GM18909 (cell line): ENCODE results near the gene TGFBR1.

Experiments
- ATAC-seq: cut with Tn5 transposase; IDR thresholded peaks from one replicate; pipeline ENCODE4 v1.9.1; 2021; ENCODE audit warnings: mild to moderate bottlenecking; ENCODE audit not compliant: unreplicated experiment, poor library complexity

The TGFBR1 gene

DNA sequence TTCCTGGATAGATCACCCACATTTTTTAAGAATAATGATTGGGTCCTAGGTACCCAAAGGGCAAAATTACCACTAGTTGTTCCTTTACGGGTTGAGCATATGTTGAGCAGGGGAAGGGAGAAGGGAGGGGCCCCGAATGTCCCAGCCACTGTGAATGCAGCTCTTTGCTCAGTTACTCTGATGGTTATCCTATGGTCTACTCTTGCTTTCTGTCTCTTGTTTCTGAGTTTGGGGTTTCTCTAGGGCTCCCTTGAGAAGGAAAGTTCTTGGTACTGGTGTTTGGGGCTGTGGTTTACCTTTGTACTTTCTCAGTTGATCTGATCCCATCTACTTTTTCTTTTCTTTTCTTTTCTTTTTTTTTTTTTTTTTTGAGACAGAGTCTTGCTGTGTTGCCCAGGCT is 61.2 kb downstream of the TGFBR1 start:
- ATAC-seq, result no peak

DNA sequence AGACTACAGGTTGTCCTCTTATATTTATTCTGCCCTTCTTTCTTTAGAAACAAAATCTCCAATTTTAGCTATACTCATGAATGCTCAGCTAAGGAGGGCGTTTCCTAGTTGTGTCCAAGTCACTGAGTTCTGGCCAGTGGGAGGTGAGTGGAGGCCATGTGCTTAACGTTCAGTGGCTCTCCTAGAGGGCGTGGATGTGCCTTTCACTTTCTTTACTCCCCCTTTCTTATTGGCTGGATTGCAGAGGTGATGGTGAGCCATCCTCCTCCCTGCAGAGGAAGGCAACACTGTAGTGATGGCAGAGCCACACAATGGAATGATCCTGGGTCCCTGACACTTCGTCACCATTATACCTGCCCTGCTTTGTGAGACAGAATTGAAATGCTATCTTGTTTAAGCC is 62.2 kb downstream of the TGFBR1 start:
- no peak for ATAC-seq

DNA sequence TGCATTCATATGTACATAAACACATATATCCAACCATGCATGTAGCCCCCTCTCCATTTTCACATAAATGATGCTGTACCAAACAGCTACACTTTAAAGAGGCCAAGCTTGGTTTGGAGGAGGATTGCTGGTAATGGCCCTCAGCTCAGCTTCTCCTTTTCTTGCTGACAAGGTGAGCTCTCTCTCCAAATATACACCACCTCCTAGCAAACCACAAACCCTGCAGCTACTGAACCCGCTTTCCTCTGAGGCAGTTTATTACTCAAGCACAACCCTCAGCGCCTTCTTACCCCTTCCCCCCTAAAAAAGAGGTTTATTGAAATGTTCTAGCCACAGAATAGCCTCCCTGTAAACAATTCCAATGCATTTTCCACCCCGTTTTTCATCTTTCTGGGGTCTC is 62.8 kb downstream of the TGFBR1 start:
- ATAC-seq, result no peak

GRCh38 chr9:99169086-99169485 is 64.2 kb downstream of the TGFBR1 start:
- ATAC-seq, result no peak

DNA sequence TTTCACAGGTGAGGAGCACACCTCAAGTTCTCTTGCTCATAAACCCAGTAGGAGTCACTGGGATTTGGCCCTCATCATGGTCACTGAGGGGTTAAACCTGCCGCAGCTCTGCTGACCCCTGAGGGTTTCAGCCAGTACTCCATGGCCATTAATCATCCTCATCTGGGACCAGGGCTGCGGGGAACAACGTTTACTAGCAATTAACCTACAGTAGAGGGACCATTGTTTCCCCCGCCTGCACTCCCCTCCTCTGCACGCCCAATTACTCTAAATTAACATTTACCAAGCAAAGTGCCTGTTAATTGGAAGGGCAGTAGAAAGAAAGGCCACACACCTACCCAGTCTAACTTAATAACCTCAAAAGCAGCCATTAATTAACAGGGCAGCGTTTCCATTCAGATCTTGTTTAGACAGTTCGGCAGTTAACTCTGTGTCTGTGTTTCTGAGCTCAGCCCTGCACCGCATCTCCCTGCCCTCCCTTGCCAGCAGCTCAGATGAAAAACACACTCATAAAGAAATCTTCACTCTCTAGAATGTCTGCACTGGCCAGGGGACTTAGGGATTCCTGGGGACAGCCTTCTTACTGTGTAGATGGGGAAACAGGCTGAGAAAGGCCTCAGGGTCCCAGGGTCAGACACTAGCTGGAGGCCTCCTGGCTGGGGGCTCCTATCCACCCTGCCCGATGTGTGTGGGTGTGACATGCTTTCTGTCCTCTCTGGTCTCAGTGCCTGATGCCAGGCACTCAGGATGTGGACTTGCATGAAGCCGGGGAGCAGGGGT is 65.3 kb downstream of the TGFBR1 start:
- no peak for ATAC-seq

DNA sequence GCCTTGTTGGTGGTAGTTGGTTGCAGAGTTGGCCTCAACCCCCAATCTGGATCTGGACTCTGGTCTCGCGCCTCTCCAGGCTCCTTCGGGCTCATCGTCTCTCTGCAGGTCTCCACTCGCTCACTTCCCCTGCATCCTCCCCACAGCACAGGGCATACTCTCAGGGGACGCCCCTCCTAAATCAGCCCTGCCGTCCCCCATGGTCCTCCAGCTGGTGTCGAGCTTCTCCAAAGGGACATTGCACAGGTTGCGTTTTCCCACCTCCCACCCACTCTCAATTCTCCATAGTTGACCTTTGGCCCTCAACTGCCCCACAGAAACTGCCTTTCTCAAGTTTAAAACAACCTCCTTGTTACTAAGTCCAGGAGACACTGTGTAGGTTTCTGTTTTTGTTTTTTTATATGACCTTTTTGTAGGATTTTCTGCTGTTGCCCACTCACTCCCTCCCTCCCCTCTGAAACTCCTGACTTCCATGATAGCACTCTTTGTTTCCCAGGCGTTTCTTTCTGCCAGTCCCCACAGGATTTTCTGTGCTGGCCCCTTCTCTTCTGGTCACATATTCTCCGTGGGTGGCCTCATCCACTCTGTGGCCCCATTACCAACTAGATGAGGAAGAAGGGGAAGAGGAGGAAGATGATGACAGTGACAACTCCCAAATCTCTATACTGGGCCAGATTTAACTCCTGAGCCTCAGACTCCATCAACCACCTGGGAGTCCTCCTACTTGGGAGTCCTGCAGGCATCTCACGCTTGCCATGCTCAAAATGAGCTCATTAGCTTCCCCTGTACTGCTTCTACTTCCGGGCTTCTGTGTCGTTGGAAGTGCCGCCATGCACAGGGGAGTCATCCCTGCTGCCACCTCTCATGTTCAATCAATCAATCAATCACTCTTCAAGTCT is 66.6 kb downstream of the TGFBR1 start:
- no peak for ATAC-seq

- ATAC-seq, result no peak
These were observed 67.5 kb downstream of the TGFBR1 start for GRCh38 chr9:99172124-99173091.

- peak; percentile 75 for ATAC-seq
These were observed 68.9 kb downstream of the TGFBR1 start for GRCh38 chr9:99173570-99174504.

DNA sequence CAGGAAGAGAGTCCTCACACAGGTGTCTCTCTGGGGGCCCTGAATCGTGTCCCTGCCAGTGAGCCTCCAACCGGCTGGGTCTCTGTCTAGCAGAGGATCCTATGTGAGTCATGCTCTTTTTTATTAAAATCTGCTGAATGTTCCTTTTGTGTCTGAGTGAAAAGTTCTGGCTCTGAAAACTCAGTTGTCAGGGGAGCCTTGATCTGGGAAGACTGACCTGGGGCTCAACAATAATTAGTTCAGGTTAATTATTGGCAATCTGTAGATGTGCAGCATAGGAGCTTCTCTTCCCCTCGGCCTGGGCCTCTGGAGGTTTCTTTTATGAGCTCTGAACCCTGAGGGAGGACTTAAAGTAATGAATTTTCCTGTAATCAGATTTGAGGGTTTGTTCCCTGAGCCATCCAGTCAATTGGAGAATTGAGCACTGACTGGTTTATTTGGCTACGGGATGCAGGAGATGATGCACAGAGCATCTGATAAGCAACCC is 71.7 kb downstream of the TGFBR1 start:
- no peak for ATAC-seq

GRCh38 chr9:99177576-99178366 is 72.9 kb downstream of the TGFBR1 start:
- ATAC-seq, result no peak

DNA sequence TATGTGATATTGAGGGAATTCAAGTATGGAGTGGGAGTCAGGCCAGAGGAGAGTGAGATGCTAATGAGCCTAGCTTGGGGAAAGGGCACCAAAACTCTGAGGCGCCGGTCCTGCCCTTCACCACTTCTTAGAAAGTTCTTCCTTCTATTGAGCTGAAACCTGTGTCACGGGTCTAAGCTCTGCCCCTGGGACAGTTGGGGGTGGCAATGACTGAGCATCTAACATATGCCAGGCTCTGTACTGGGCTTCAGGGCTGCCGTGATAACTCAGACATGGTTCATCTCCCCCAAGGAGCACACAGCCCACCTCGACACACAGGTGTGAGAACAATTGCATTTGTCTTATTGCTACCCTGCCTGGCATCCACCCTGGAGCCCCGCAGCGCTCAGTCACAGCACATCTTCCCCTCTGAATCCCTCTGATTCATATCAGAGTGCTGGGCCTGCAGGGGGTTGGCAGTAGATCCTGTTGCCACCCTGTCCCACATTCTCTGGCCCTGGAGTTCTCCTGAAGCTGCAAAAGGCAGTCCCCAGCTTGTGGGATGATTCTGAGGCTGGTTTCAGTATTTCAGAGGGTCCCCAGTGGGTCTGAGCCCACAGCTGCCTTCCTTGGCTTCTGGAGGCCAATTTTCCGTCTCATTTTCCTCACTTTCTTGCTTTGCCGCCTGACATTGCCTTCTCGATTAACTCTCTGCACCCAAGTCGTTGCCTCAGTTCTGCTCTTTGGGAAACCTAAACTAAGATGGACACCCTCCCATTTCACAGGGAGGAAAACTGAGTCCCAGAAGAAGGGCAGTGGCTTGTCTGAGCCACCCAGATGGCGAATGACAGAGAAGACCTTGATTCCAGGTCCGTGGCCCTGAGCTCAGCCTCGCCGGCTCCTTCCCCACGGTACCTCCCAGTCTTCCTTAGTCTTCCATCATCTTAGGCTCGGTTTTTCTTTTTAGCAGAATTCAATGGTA is 74.3 kb downstream of the TGFBR1 start:
- no peak for ATAC-seq

- ATAC-seq, result peak; percentile 41
These were observed 75.3 kb downstream of the TGFBR1 start for GRCh38 chr9:99180199-99180598.

DNA sequence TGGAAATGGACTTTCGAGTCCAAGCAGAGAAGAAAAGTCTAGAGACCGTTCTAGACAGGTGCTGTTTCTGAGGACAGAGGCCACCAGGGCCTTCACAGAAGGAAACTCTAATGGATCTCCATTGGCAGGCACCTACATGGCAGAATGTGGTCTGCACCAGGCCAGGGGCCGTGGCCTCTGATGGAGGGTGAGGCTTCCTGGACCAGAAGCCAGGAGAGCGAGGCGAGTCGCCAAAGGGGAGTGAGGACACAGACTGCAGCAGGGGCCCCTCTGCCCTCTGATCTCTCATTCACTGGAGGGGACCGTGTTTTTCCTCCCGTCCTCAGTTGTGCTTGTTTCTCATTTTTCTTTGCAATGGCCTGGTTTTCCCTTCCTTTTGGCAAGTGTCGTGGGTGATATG is 75.7 kb downstream of the TGFBR1 start:
- no peak for ATAC-seq

GRCh38 chr9:99181206-99181605 is 76.3 kb downstream of the TGFBR1 start:
- ATAC-seq, result no peak

GRCh38 chr9:99181621-99182020 is 76.7 kb downstream of the TGFBR1 start:
- peak; percentile 47 for ATAC-seq

DNA sequence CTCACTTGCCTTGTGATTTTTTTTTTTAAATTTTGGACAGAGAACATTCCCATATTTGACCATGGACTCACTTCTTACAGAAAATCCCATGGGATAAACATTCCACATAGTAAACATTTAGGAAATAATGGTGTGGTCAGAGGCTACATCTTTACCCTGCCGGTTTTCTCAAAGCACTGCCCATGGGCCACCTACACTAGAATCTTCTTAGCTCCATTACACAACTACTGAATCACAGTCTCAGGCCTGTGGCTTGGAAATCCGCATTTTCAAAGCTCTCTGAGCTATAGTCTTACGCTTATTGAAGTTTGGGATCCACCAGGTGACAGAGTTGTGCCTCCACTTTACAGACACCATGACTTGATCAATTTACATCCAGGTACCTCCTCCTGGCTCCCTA is 77.4 kb downstream of the TGFBR1 start:
- no peak for ATAC-seq

DNA sequence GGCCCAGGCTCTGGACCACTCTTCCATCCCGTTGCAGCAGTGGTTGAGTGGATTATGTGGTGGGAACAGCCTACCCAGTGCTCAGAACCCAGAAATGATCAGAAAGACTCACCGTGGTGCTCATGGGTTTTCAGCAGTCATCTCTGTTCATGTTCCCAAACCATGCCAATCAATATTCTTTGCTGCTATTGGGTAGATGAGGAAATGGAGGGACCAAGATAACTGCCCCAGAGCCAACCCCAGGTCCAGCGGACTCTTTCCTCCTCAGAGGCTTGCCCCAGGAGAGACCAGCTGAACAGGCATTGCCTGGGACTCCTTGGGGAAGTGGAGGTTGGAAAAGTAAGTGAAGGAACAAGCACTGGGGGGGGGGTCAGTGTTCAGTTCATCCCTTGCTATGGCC is 78.7 kb downstream of the TGFBR1 start:
- no peak for ATAC-seq
